GM18907 (cell line): ENCODE measurements around the gene ZSCAN32.

Experiments
- ATAC-seq: cut with Tn5 transposase; IDR thresholded peaks from one replicate; pipeline ENCODE4 v1.9.1; 2021; ENCODE audit warnings: mild to moderate bottlenecking, moderate library complexity; ENCODE audit not compliant: unreplicated experiment

Gene ZSCAN32

GRCh38 chr16:3400779-3401688 lies at the start of gene ZSCAN32, which contains the start of gene ZNF174:
Gene ZSCAN32, minus strand, starts transcription at chr16:3401004. Its CDS starts 3,447 bp downstream, at chr16:3397557.
Gene ZNF174, plus strand, starts transcription at chr16:3401215. Its CDS starts 790 bp downstream, at chr16:3402005.
- peak; percentile 97 for ATAC-seq

GRCh38 chr16:3444032-3444388 lies 43.2 kb upstream of the ZSCAN32 start:
- peak; percentile 26 for ATAC-seq

- ATAC-seq = peak; percentile 91
These were observed 42.6 kb upstream of the ZSCAN32 start, which contains the start of the genes NAA60 and ZNF597 for GRCh38 chr16:3443108-3444031. Gene NAA60, plus strand, starts transcription at chr16:3443680. Its CDS starts 32,548 bp downstream, at chr16:3476228. Gene ZNF597, minus strand, starts transcription at chr16:3443504. Its CDS starts 351 bp downstream, at chr16:3443153.

DNA sequence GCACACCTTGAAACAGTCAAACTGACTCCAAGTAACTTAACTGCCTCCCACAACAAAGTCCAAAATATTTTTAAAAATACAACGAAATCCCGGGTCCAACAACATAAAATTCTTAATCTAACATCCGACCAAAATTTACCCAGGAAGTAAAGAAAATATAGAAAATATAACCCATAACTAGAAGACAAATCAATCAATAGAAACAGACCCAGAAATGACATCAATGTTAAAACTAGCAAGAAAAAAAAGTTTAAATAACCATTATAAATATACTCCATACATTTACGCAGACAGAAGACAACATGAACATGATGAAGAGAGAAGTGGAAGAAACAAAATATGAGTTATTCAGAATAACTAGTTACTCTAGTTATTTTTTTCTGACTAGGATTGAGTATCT lies 38.8 kb upstream of the ZSCAN32 start:
- ATAC-seq = no peak

DNA sequence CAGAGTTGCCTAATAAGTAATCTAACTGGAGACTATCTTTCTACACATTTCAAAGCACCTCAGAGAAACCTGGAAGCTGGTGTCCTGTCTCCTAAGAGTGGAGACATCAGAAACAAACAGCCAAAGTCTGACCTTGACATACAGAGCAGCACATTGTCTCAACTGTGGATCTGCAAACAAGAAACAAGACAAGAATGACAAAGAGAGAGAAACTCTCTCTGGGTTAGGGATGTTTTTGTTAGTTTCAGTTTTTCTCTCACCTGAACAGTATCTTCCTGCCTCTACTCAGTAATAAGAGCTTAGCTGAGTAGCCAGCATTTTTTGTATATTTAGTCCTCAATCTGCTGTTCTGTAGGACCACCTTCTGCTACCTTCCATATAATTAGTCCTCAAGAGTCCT lies 33.6 kb upstream of the ZSCAN32 start:
- no peak for ATAC-seq

DNA sequence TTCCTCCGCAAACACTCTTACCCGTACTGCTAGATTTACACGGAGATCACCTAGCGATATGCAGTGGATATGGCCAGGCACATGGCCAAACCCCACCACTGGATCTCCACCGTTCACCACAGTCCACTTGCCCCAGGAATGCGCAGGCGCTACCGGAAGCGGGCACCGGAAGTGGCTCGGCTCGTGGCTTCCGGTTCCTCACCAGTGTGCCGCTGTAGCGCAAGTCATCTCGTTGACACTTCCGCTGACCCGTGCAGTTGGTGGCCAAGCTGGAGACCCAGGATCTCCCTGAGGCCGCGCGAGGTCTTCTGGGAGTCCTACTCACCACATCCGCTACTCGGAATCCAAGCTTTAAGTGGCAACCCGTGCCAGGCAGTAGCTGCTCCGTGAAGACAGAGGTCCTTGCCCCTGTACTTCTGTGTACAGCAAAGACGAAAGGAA lies 31.0 kb upstream of the ZSCAN32 start:
- no peak for ATAC-seq

DNA sequence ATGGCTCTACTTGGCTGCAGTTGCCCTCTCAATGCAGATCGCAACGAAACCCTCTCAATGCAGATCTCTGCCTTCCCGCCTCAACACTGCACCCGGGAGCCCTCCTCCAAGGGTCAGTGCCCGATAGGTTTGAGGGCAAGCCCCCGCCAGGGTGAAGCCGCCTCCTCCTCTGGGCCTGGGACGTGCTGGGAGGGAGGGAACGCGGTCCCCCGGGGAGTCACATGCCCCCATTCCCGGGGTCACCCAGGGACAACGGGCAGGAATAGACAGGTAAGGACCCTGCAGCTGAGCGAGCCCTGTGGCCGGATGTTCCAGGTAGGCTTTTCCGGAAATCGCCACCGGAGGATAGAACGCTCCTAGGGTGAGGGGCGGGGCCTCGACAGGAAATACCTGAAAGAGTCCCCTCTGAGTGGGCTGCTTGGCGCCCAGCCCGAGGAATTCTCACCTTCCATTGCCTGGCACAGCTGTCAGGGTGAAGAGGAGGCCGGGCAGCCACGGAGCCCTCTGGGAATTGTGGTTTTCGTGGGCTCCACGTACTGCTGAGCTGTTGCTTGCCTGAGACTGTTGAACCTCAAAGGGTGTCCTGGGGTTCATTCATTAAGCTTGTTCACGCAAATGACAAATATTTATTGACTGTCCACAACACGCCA lies 13.1 kb upstream of the ZSCAN32 start:
- no peak for ATAC-seq

DNA sequence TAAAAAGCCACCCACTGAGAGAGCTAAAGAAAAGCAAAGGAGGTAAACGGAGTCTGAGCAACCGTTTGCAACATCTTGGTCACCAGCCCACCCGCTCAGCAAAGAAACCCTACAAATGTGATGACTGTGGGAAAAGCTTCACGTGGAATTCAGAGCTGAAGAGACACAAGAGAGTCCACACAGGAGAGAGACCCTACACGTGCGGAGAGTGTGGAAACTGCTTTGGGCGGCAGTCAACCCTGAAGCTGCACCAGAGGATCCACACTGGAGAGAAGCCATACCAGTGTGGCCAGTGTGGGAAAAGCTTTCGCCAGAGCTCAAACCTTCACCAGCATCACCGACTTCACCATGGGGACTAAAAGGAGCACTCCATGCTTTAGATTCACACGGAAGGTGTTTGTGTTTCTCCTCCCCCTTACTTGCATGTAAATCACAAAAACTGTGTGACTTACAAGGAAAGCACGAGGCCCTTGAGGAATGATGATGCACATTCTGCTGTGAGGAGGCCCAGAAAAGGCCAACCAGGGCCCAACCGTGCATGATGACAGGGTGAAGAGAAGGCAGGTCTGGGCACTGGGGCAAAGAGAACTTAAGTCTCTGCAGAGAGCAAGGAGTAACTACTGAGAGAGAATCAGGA lies 7.9 kb upstream of the ZSCAN32 start:
- no peak for ATAC-seq

GRCh38 chr16:3401719-3402397 lies 1.1 kb upstream of the ZSCAN32 start:
- no peak for ATAC-seq

- ATAC-seq = no peak
These were observed 392 bp downstream of the ZSCAN32 start for GRCh38 chr16:3400446-3400778.

DNA sequence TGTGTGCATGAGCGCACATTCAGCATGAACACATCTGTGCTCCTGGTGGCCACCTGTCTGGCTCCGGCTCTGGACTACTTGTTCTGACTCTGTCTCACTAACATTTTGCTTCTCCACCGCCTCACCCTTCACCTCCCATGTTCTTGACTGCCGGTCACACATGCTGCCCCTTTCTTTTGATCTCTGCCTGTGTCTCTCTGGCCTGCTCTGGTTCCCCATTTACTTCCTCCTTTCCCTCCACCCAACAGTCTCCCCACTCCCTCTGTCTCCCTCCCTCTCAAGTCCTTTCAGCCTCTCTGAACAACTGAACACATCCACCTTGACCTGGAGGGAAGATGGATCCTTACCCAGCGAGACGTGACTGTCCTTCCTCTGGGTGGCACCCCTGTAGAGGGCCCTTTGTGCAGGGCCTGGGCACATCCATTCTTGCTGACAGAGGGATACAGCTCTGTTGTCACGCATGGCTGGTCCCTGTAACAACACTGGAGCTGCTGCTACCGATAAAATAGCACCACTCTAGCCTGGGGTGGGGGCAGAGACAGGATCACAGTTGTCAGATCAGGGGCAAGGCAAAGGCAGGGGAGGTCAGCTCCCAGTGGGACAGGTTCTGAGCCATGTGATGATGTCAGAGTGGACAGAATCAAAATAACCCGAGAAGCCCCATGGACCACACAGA lies 11.0 kb downstream of the ZSCAN32 start:
- ATAC-seq = no peak

GRCh38 chr16:3388325-3388724 lies 12.5 kb downstream of the ZSCAN32 start:
- no peak for ATAC-seq

- ATAC-seq = no peak
These were observed 17.8 kb downstream of the ZSCAN32 start for GRCh38 chr16:3383045-3383448.

GRCh38 chr16:3377917-3378316 lies 22.9 kb downstream of the ZSCAN32 start:
- ATAC-seq = no peak

GRCh38 chr16:3375680-3376079 lies 25.1 kb downstream of the ZSCAN32 start:
- no peak for ATAC-seq

DNA sequence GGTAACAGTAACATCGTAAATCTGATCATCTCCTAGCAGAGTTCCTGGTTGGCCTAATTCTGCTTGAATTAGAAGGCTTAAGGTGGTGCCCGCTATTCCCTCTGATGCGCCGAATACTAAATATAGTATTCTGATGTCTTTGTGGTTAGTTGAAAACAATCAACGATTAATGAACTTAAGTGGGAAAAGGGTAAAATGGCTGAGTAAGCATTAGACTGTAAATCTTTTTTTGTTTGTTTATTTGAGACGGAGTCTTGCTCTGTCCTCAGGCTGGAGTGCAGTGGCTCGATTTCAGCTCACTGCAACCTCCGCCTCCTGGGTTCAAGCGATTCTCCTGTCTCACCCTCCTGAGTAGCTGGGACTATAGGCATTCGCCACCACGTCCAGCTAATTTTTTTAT lies 31.7 kb downstream of the ZSCAN32 start:
- ATAC-seq = no peak

GRCh38 chr16:3364774-3365427 lies 35.9 kb downstream of the ZSCAN32 start:
- ATAC-seq = peak; percentile 79

DNA sequence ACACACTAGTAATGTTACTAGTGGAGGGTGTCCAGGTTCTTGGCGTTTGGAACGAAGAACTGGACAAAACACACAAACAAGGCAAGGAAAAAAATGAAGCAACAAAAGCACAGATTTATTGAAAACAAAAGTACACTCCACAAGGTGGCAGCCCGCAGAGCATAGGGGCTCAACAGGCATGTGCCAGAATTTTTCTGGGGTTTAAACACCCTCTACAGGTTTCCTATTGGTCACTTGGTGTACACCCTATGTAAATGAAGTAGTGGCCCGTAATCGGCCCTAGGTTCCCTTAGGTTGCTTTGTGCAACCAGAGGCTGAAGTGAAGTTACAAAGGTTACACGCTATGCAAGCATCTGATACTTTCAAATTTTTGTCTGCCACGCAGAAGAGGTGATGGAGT lies 37.0 kb downstream of the ZSCAN32 start:
- no peak for ATAC-seq

DNA sequence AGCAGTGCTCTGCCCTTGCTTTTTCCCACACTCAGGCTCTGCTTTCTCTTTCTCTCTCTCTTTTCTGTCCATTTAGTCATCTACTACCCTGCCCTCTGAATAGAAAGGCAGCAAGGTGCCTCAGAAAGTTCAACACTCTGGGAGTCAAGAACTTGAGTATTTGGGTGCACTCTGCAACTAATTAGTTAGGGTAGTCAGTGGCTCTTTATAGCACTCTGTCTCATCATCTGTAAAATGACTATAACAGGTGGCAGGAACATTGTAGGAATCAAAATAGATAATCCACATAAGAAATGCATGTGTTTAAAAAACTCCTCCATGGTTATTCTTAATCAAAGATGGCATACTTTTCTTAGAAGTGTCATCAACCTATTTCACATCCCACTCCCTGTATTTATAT lies 37.9 kb downstream of the ZSCAN32 start:
- ATAC-seq = no peak
